Activated CD8-positive, alpha-beta memory T cell treated with anti-CD3 and anti-CD28 coated beads for 24 hours (primary cell): ENCODE data around the gene SYF2.
"Not testable (repeated sequence)": the region's sequence is repeated elsewhere in the genome, so short reads cannot be mapped to it uniquely, and the experiment has no call there.

Source experiments
- DNase-seq: peaks from one replicate; pipeline ENCODE4 v3.0.0-alpha.2; 2020

Gene SYF2

DNA sequence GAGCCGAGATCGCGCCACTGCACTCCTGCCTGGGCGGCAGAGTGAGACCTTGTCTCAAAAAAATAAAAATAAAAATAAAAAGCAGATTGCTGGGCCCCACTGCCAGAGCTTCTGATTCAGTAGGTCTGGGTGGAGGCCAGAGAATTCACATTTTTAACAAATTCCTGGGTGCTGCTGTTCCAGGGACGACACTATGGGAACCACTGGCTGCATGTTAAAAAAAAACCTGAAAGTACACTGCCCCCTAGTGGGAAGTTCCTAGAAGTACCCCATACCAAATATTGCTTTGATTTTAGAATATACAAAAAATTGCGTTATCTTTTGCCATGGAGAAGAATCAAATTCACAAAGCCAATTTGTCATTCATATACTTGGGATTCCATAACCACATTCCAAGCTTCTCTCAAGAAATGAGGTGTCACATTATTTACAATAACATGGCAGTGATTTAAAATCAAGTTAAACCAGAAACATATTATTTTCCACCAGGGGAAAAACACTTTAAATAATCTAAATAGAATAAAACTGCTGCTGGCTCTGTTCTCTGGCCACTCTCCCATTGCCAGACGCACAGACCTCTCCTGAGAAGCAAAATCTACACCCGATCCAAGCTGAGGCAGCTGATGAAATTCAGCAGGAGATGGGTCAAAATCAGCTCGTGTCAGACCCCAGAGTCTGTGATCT lies 27.4 kb downstream of the SYF2 start:
- peak; percentile 60 for DNase-seq

- no peak for DNase-seq
Measured at GRCh38 chr1:25201006-25201405, 31.3 kb downstream of the SYF2 start.

- no peak for DNase-seq
Measured at GRCh38 chr1:25199819-25200620, 32.3 kb downstream of the SYF2 start.

GRCh38 chr1:25198663-25199252 lies 33.5 kb downstream of the SYF2 start:
- peak; percentile 62 for DNase-seq

GRCh38 chr1:25197982-25198662 lies 34.2 kb downstream of the SYF2 start:
- DNase-seq = no peak

DNA sequence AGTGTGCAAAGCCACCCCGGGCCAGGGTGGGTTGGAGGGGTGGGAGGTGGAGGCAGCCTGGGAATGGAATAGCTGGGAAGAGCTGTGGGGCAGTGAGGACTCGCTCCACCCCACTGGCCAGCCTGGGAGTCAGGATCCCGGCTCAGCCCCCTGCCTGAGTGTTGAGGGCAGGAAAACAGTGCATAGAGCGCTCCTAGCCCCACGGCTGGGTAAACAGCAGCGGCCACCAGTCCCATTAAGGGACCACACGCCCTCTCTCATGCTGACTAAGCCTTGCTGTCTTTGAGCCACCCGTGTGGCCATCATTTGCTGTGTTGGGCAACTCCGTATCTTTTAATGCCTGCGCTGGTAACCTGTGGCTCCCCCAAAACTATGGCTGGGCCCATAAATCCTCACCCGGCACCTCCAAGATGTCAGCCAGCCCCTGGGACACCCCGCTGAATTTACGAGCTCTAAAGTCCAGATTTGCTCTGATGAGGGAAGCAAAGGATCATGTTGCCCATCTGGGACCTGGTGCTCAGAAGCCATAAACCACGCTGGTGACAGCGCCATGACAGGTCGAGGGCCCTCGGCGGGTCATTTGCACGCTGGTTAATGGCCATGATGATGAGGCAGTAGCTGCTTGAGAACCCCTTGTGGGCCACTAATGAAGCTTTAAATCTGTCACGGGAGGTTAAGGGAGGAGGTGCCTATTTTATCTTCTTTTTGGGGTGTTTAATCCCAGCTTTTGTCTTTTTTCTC lies 34.9 kb downstream of the SYF2 start:
- no peak for DNase-seq

DNA sequence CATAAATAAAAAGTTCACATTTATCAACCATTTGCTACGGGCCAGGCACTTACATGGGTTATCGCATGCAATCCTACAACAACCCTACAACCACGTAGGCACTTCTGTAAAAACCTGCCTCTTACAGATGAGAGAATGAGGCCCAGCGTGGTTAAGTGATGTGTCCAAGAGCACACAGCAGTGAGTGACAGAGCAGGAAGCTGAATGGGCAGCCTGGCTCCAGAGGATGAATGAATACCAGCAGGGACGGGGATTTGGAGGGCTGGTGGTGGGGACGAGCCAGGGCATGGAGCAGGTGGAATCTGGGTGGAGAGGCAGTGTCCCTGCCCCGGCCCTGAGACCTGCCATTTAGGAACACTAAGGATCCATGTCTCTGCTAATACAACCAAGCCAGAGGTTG lies 35.5 kb downstream of the SYF2 start:
- no peak for DNase-seq

GRCh38 chr1:25195835-25196234 lies 36.5 kb downstream of the SYF2 start:
- DNase-seq = no peak

- DNase-seq = no peak
Measured at GRCh38 chr1:25194572-25195020, 37.7 kb downstream of the SYF2 start.

DNA sequence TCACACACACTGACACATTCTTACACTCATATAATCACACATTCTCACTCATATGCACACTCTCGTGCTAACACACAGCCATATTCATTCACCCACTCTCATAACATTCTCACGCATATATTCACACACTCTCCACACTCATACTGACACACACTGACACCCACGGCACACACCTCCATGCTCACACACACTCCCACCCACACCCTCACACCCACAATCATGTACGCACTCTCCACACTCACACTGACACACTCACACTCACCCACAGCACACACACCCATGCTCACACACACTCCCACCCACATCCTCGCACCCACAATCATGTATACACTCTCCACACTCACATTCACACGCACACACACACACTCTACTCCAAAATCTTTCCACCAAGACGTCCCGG lies 38.2 kb downstream of the SYF2 start:
- no peak for DNase-seq

- DNase-seq = no peak
Measured at GRCh38 chr1:25193229-25193628, 39.1 kb downstream of the SYF2 start.

DNA sequence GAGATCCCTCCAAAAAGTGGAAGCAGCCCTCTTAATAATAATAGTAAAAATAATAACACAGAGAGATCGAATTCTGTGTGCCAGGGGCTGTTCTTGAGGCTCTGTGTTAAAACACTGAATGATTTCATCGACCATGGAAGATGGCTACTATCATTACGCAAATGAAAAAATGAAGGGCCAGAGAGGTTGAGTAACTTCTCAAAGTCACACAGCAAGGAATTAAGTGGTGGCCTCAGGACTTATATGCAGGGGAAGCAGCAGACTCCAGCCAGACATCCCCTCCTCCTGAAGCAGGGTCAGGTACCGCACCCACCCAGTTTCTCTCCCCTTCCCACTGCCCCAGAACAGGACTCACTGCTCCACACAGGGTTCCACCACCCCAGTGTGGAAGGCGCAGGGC lies 40.1 kb downstream of the SYF2 start:
- no peak for DNase-seq

- no peak for DNase-seq
Measured at GRCh38 chr1:25190260-25190659, 42.0 kb downstream of the SYF2 start.

GRCh38 chr1:25187904-25188303 lies 44.4 kb downstream of the SYF2 start:
- not testable (repeated sequence) for DNase-seq

GRCh38 chr1:25187077-25187476 lies 45.2 kb downstream of the SYF2 start:
- no peak for DNase-seq

GRCh38 chr1:25186161-25187007 lies 45.9 kb downstream of the SYF2 start:
- no peak for DNase-seq

GRCh38 chr1:25185409-25186160 lies 46.7 kb downstream of the SYF2 start:
- no peak for DNase-seq

- no peak for DNase-seq
Measured at GRCh38 chr1:25184001-25184762, 48.1 kb downstream of the SYF2 start.

GRCh38 chr1:25183126-25183980 lies 48.9 kb downstream of the SYF2 start:
- peak; percentile 15 for DNase-seq
